ENCODE results near the gene CMTM7. TPM values are rescaled to one million over a fixed set of nuclear protein-coding genes. Genes with fewer than 3 reads are reported as not detected.
A peak's percentile ranks its signal among the peaks of the same experiment; 100 is the strongest.

Gene CMTM7
- total and polyA plus RNA-seq, 2 of the 13 experiments (the other 11 are each of a cell fraction or from before 2014, with no cell fraction given): 20.9 to 21.4 TPM

DNA sequence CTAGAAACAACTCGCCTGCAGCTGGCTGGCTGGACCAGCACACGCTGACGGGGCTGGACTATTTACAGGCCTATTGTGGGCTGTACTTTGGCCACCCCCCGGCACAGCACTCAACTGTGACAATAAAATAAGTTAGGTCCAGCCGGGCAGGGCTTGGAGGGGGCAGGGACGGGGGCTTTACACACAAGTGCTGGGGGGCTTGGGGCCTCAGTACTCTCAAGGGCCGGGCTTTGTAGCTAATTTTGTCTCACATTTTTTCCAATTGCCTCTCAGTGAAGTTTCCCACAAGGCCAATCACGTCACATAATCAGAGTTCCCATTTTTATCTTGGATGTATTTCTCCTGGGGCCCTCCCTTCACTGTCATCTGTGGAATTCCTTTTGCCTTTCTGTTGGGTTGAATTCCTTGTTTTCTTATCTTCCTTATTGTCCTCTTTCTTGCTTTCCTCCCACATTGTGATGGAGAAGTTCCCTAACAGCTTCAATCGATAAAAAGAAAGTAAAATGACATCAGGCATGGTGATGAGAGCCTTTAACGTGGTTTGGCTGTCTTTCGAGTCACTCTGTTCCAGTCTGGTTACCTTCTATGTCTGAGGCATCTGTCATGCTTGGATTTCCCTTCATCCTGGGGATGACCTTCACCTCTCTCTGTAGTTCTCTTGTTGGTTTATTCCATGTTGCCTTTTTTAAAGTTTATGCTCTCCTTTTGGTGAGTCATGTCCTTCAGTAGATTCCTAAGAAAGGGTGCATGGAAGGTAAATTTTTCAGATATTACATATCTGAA lies 44.1 kb upstream of the CMTM7 start (continued):
- TF ChIP-seq ZBTB40 (IDR thresholded peaks at IDR 0.05): no peak
- peak; percentile 97 for TF ChIP-seq ZBTB40 (CRISPR knock-in tag; IDR thresholded peaks at IDR 0.05)
- TF ChIP-seq LBX2 (CRISPR knock-in tag; IDR thresholded peaks at IDR 0.05; ENCODE audit: borderline replicate concordance): no peak
- TF ChIP-seq, protein P1, sequence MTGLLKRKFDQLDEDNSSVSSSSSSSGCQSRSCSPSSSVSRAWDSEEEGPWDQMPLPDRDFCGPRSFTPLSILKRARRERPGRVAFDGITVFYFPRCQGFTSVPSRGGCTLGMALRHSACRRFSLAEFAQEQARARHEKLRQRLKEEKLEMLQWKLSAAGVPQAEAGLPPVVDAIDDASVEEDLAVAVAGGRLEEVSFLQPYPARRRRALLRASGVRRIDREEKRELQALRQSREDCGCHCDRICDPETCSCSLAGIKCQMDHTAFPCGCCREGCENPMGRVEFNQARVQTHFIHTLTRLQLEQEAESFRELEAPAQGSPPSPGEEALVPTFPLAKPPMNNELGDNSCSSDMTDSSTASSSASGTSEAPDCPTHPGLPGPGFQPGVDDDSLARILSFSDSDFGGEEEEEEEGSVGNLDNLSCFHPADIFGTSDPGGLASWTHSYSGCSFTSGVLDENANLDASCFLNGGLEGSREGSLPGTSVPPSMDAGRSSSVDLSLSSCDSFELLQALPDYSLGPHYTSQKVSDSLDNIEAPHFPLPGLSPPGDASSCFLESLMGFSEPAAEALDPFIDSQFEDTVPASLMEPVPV (CRISPR knock-in tag; IDR thresholded peaks at IDR 0.05): no peak
- TF ChIP-seq, protein P2, sequence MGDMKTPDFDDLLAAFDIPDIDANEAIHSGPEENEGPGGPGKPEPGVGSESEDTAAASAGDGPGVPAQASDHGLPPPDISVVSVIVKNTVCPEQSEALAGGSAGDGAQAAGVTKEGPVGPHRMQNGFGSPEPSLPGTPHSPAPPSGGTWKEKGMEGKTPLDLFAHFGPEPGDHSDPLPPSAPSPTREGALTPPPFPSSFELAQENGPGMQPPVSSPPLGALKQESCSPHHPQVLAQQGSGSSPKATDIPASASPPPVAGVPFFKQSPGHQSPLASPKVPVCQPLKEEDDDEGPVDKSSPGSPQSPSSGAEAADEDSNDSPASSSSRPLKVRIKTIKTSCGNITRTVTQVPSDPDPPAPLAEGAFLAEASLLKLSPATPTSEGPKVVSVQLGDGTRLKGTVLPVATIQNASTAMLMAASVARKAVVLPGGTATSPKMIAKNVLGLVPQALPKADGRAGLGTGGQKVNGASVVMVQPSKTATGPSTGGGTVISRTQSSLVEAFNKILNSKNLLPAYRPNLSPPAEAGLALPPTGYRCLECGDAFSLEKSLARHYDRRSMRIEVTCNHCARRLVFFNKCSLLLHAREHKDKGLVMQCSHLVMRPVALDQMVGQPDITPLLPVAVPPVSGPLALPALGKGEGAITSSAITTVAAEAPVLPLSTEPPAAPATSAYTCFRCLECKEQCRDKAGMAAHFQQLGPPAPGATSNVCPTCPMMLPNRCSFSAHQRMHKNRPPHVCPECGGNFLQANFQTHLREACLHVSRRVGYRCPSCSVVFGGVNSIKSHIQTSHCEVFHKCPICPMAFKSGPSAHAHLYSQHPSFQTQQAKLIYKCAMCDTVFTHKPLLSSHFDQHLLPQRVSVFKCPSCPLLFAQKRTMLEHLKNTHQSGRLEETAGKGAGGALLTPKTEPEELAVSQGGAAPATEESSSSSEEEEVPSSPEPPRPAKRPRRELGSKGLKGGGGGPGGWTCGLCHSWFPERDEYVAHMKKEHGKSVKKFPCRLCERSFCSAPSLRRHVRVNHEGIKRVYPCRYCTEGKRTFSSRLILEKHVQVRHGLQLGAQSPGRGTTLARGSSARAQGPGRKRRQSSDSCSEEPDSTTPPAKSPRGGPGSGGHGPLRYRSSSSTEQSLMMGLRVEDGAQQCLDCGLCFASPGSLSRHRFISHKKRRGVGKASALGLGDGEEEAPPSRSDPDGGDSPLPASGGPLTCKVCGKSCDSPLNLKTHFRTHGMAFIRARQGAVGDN (CRISPR knock-in tag; IDR thresholded peaks at IDR 0.05): peak; percentile 45
- peak; percentile 35; the same call in 1 of the 2 replicates for TF ChIP-seq HNF4A (CRISPR knock-in tag; IDR thresholded peaks at IDR 0.05)
- no peak for TF ChIP-seq DZIP1 (CRISPR knock-in tag; IDR thresholded peaks at IDR 0.05)
- no peak for TF ChIP-seq MAZ (IDR thresholded peaks at IDR 0.05; ENCODE audit: borderline replicate concordance, low read depth, low read length)
- no peak for TF ChIP-seq MAZ (CRISPR knock-in tag; IDR thresholded peaks at IDR 0.05; ENCODE audit: low read depth)
